Tibial artery (tissue), 4 donors: ENCODE results near the gene DPYSL5.

Experiments used
- DNase-seq, 2 donors: peaks; one replicate each; pipeline ENCODE4 v3.0.0-alpha.2; 2019
- H3K27ac ChIP-seq, 2 donors: fragments of 200-600 bp; sonication (generic) in 1 of 2; 1 replicate in 1 of 2; 2 replicates in 1 of 2; pipeline ENCODE4 v1.5.1; 2018 to 2019; ENCODE audit warnings: mild to moderate bottlenecking in 1 of 2
- H3K27me3 ChIP-seq, 2 donors: fragments of 200-600 bp; sonication (generic) in 1 of 2; one replicate each; pipeline versions ENCODE4 v1.5.1 to v1.6.0; 2016 to 2019
- H3K36me3 ChIP-seq, 3 donors: fragments of 200-600 bp; sonication (generic) in 2 of 3; one replicate each; pipeline ENCODE4 v1.5.1; 2016 to 2019; ENCODE audit warnings: mild to moderate bottlenecking in 2 of 3
- H3K4me1 ChIP-seq, 4 donors: fragments of 200-600 bp; sonication (generic) in 2 of 4; 1 replicate in 3 of 4; 2 replicates in 1 of 4; pipeline ENCODE4 v1.5.1; 2016 to 2019
- H3K4me3 ChIP-seq, 2 donors: fragments of 200-600 bp; sonication (generic) in 1 of 2; 1 replicate in 1 of 2; 2 replicates in 1 of 2; pipeline ENCODE4 v1.5.1; 2018 to 2019; ENCODE audit warnings: mild to moderate bottlenecking in 2 of 2
- H3K9me3 ChIP-seq, 3 donors: fragments of 200-600 bp; sonication (generic) in 1 of 3; one replicate each; pipeline ENCODE4 v1.5.1; 2016 to 2019
- intact Hi-C: fragments of 100-400 bp; cut with DNase I; formaldehyde crosslinking; loops from one replicate; pipeline ENCODE4 v1.15.0; 2023; ENCODE audit warnings: low total_unique reads
- TF ChIP-seq, protein P1 (sequence below), 2 experiments: fragments of 200-600 bp in 1 of 2; fragments of 450-650 bp in 1 of 2; IDR thresholded peaks; one replicate each; pipeline ENCODE4 v1.5.1; 2017 to 2019; ENCODE audit warnings: antibody characterized with exemption in 2 of 2, mild to moderate bottlenecking in 1 of 2, moderate library complexity in 1 of 2

Gene DPYSL5

DNA sequence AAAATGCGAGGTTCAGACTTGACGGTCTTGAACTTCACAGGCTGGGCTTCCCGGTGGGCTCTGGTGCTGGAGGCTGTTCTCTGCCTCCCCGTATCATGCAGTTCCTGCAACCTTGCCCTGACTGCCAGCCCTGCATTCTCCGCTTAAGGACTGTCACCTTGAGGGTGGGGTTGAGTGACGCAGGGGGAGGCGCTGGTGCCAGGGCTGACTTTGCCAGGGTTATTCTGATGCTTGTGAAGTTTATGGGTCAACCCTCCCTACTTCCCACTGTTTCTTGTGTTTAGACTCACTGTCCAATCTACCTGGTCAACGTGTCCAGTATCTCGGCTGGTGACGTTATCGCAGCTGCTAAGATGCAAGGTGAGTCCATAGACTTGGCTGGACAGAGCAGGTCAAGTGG, 85.0 kb downstream of the DPYSL5 start:
- Histone ChIP-seq H3K4me1 (no peaks in the 10 kb centered on the region), H3K9me3 (no peaks in the 10 kb centered on the region), H3K36me3 (no peaks in the 10 kb centered on the region), H3K4me3 (no peak overlapping the region), H3K27me3 (peaks cover 0 to 22% of the 10 kb centered on the region in 2 donors), H3K27ac (no peak overlapping the region)
- intact Hi-C loops = no loop called here
- DNase-seq = no peak
- TF ChIP-seq, protein P1, sequence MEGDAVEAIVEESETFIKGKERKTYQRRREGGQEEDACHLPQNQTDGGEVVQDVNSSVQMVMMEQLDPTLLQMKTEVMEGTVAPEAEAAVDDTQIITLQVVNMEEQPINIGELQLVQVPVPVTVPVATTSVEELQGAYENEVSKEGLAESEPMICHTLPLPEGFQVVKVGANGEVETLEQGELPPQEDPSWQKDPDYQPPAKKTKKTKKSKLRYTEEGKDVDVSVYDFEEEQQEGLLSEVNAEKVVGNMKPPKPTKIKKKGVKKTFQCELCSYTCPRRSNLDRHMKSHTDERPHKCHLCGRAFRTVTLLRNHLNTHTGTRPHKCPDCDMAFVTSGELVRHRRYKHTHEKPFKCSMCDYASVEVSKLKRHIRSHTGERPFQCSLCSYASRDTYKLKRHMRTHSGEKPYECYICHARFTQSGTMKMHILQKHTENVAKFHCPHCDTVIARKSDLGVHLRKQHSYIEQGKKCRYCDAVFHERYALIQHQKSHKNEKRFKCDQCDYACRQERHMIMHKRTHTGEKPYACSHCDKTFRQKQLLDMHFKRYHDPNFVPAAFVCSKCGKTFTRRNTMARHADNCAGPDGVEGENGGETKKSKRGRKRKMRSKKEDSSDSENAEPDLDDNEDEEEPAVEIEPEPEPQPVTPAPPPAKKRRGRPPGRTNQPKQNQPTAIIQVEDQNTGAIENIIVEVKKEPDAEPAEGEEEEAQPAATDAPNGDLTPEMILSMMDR (IDR thresholded peaks at IDR 0.05) = no peak

DNA sequence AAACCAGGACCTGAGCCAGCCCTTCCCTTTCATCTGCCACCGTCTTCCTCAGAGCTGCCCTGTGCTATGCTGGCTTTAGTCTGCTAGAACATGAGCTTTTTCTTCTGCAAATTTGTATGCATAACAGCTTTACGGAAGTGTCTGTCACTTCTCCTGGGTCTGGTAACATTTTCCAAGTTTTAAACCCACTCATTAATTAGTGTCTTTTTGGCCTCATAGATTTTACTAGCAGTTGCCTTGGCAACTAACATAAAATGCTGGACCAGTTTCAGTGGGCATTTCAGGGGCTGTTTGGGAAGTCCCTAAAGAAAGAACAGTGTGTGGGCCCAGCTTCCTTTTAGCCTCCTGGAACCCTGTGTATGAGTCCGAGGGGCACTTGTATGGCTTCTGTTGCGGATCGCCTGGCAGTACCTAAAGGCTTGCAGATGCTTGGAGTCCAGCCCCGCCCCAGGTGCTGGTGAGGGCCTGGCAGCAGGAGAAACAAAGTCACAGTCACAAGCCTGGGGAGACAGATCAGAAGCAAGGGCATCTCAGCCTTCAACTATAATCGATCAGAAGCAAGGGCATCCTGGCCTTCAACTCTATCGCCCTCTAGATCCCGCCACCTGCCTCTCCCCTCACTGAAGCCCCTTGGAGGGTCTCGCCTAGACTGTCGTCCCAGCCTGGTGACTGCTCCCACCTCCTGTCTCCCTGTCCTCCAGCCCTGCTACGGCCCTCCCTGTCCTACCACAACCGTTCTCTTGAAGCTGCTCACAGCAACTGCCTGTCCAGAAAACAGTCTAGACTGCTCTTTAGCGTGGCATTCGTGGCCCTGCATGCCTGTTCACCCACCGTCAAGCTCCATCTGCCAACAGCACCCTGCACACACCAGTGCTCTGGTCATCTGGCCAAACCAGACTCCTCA, 85.8 kb downstream of the DPYSL5 start:
- intact Hi-C loops = no loop called here
- Histone ChIP-seq H3K4me3 (no peak overlapping the region), H3K9me3 (no peaks in the 10 kb centered on the region), H3K4me1 (no peaks in the 10 kb centered on the region), H3K27me3 (peaks cover 0 to 22% of the 10 kb centered on the region in 2 donors), H3K36me3 (no peaks in the 10 kb centered on the region), H3K27ac (no peak overlapping the region)
- no peak for DNase-seq
- TF ChIP-seq, protein P1 (IDR thresholded peaks at IDR 0.05) = no peak

DNA sequence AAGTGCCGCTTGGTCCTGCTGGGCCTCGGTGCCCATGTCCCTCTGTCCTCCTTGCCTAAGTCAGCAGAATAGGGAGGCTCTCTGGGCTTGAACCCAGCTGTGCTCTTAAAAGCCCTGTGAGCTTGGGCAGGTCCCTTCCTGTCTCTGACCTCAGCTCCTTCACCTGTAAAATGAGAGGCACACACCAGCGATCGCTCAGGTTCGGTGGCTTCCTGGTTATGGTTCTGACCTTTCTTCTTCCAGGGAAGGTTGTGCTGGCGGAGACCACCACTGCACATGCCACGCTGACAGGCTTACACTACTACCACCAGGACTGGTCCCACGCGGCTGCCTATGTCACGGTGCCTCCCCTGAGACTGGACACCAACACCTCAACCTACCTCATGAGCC, 86.4 kb downstream of the DPYSL5 start:
- Histone ChIP-seq H3K9me3 (no peaks in the 10 kb centered on the region), H3K4me3 (no peak overlapping the region), H3K36me3 (no peaks in the 10 kb centered on the region), H3K27me3 (peaks cover 0 to 20% of the 10 kb centered on the region in 2 donors), H3K4me1 (no peaks in the 10 kb centered on the region), H3K27ac (no peak overlapping the region)
- DNase-seq = no peak
- TF ChIP-seq, protein P1 (IDR thresholded peaks at IDR 0.05) = no peak
- intact Hi-C loops = no loop called here

DNA sequence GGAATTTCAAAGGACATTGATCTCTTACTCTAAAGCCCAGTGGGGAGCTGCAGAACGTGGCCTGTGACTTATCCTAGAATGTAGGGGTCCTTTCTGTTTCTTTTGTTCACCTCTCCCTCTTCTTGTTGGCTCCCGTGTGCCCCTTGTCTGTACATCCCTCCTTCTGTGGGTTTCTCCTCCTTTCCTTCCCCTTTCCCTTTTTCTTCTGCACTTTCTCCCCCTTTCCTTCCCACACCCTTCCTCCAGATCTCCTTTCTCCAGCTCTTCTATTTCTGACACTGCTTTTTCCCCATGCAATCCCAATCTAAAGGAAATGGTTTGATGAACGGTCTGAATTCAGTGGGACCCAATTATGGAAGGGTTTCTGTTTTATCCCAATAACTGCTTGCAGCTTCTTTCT, 87.1 kb downstream of the DPYSL5 start:
- no peak for DNase-seq
- H3K9me3 ChIP-seq = no peaks in the 10 kb centered on the region
- H3K36me3 ChIP-seq = no peaks in the 10 kb centered on the region
- H3K4me3 ChIP-seq = no peak overlapping the region
- intact Hi-C loops = no loop called here
- H3K27ac ChIP-seq = no peak overlapping the region
- H3K4me1 ChIP-seq = no peaks in the 10 kb centered on the region
- peaks cover 0 to 13% of the 10 kb centered on the region in 2 donors for H3K27me3 ChIP-seq
- TF ChIP-seq, protein P1 (IDR thresholded peaks at IDR 0.05) = no peak

DNA sequence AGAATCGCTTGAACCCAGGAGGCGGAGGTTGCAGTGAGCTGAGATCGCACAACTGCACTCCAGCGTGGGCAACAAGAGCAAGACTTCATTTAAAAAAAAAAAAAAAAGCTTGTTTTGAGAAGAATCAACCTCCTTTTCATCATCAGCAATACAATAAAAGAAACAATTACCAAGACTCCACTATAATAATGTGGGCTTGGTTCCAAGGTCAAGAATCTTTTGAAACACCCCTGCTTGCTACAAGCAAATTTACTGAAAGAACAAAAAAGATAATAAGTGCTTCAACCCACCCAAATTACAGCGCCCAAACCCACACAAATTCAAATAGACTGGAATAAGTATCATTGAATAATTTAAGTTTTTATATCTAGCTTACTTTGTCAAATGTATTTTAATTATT, 88.9 kb downstream of the DPYSL5 start:
- H3K27me3 ChIP-seq = peaks cover 0 to 6% of the 10 kb centered on the region in 2 donors
- H3K9me3 ChIP-seq = no peaks in the 10 kb centered on the region
- H3K27ac ChIP-seq = no peak overlapping the region
- H3K36me3 ChIP-seq = no peaks in the 10 kb centered on the region
- intact Hi-C loops = no loop called here
- no peak overlapping the region for H3K4me3 ChIP-seq
- no peaks in the 10 kb centered on the region for H3K4me1 ChIP-seq
- DNase-seq = no peak
- TF ChIP-seq, protein P1 (IDR thresholded peaks at IDR 0.05) = no peak
